GM19025 (cell line): ENCODE results near the gene MTRF1.

ENCODE experiments used
- ATAC-seq: cut with Tn5 transposase; IDR thresholded peaks from one replicate; pipeline ENCODE4 v1.9.1; 2021; ENCODE audit warnings: mild to moderate bottlenecking, low read depth, moderate library complexity; ENCODE audit not compliant: unreplicated experiment

MTRF1 gene

DNA sequence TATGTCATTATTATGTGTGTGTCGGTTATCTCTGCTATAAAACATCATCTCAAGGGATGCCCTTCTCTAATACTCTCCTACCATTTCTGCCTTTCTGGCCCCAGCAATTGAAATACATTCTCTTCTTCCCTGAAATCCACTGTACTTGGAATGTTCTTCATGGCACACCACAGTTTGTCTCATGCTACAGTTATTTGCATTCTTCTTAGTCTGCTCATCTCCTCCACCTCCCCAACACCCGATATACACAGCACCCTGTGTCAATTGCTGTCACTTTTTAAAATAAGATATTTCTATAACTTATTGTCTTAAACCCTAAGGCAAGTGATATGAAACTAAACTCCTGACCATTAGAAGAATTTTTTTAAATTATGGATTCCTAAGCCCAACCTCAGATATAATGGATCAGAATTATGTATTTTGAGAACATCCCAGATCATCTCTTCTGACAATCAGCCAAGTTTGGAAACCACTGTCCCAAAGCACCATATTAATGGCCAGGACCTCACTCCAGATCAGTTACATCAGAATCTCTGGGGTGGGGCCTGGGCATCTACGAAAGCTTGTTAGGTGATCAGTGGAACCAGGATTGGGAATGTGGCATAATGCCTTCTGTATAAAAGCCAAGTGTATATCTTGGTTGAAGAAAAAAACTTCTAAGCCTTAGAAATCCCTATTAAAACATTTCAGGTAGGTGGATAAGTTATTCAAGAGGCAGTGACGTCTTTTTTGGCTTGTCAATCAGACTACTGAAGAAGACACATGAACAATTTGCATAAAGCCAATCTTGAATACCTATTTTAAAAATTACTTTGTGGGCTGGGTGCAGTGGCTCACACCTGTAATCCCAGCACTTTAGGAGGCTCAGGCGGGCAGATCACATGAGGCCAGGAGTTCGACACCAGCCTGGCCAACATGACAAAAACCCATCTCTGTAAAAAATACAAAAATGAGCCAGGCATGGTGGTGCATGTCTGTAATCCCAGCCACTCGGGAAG is 39.0 kb downstream of the MTRF1 start:
- ATAC-seq: no peak

DNA sequence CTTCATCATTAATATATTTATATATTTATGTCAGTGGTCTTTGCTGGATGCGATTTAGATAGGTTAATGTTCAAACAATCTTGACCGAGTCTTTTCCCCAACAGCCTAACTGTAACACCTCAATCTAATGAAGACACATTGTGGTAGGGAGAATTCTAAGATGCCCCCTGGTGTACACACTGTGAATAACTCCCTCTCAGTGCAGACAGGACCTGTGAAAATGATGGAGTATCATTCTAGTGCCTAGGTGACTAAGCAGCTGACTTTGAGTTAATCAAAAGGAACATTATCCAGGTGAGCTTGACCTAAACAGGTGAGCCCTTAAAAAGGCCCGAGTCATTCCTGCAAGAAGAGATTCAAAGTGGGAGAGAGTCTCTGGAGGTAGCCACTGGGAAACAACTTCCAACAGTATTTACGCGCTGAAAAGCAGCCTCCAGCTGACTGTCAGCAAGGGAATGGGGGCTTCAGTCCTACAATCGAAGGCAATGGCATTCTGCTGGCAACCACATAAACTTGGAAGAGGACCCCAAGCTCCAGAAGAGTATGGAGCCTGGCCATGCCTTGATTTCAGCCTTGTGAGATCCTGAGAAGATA is 41.0 kb downstream of the MTRF1 start:
- peak; percentile 72 for ATAC-seq

DNA sequence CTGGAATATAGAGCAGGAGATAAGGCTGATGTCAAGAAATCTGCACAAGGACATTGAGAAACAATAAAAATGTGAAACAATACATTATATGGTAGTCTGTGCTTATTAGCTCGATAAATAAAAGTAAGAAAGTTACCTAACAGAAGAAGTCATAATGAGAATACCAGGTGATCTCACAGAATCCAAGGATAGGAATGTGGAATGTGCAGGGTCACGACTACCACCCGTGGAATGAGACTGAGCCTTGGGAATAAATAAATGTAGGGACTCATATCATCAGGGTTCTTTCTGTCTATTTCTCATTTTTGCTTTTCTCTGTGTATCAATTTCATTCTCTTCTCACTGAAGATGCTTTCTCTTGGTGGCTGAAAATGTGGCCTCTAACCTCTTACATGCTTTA is 43.0 kb downstream of the MTRF1 start:
- no peak for ATAC-seq

GRCh38 chr13:41216160-41216559 is 47.2 kb downstream of the MTRF1 start:
- ATAC-seq: no peak

DNA sequence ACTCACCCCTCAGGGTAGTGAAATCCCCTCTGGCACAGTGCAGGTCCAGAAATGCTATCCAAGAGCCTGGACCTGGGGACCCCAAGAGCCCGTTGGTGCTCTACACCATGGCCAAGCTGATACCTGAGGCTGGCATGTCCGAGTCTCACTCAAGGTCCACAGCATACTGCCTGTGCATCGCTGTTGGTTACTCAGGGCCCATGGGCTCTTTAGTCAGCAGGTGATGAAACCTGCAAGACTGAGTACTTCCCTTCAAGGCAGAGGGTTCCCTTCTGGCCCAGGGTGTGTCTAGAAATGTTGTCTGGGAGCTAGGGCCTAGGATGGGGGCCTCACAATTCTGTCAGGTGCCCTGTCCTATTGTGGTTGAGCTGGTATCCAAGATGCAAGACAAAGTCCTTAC is 49.5 kb downstream of the MTRF1 start:
- ATAC-seq: no peak

GRCh38 chr13:41213316-41213715 is 50.1 kb downstream of the MTRF1 start:
- no peak for ATAC-seq

DNA sequence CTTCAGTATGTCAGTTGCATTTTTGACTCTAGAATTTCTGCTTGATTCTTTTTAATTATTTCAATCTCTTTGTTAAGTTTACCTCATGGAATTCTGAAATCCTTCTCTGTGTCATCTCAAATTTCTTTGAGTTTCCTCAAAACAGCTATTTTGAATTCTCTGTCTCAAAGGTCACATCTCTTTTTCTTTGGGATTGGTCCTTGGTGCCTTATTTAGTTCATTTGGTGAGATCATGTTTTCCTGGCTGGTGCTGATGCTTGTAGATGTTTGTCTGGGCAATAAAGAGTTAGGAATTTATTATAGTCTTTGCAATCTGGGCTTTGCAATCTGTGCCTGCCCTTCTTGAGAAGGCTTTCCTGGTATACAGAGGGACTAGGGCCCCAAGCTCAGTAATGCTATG is 50.5 kb downstream of the MTRF1 start:
- no peak for ATAC-seq

- ATAC-seq: no peak
Observed at GRCh38 chr13:41211062-41211461, 52.3 kb downstream of the MTRF1 start.

- no peak for ATAC-seq
Observed at GRCh38 chr13:41206467-41206866, 56.9 kb downstream of the MTRF1 start.

DNA sequence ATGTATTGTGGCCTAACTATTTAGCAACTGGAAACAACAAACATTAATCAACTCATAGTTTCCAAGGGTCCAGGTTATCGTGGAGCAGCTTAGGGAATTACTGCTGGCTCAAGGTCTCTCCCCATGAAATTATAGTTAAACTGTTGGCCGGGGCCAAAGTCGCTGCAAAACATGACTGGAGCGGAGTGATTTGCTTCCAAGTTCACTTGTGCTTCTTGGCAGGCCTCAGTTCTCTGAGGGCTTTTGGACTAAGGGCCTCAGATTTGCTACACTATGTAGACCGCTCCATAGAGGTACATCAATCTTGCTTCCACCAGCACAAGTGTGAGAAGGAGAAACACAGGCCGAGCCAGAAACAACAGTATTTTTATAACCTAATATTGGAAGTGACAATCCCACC is 59.6 kb downstream of the MTRF1 start:
- no peak for ATAC-seq

GRCh38 chr13:41200126-41200525 is 63.2 kb downstream of the MTRF1 start:
- ATAC-seq: no peak

- ATAC-seq: no peak
Observed at GRCh38 chr13:41199526-41199925, 63.9 kb downstream of the MTRF1 start.

- no peak for ATAC-seq
Observed at GRCh38 chr13:41199079-41199478, 64.3 kb downstream of the MTRF1 start.

- ATAC-seq: no peak
Observed at GRCh38 chr13:41196620-41197019, 66.8 kb downstream of the MTRF1 start.

GRCh38 chr13:41196011-41196410 is 67.4 kb downstream of the MTRF1 start:
- no peak for ATAC-seq

DNA sequence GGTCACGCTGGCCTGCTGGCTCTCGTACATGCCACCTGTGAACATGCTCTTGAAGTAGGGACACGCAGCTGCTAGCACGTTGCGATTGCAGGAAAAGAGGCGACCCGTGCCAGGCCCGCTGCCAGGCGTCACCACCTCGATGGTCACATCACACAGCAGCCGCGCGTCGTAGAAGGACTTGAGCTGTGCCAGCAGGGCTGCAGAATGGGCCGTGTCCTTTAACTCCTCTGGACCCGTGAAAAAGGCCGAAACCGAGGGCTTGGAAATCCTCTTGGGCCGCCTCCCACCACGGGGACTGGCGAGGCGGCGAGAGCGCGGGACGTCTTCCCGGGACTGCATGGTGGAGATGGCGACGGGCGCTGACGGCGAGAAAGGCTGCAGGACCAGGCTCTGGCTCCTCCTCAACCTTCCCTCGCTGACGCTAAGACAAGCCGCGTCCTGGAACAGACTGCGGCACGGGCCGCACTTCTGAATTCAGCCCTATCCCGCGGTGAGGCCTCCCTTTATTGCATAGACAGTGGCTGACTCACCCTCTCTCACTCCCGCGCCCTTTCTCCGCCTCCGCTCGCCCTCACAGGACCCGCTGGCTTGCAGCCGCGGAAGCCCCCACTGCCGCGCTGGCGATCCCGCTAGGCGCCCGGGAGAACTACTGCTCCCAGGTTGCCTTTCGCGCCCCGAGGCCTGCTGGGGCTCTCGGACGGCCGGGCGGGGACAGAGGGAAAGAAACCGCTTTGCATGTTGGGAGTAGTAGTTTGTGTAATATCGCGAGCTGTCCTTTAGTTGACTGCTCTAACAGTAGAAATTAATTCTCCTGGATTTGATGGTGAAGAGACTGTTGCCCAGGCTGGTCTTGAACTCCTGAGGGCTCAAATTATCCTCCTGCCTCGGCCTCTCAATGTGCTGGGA is 69.2 kb downstream of the MTRF1 start, which contains the start of gene KBTBD7:
TSS of gene KBTBD7 (minus strand) at position 651 of the 906 bp plus-strand sequence. CDS start at position 339, 312 bp downstream.
- ATAC-seq: peak; percentile 99

GRCh38 chr13:41193469-41193868 is 69.9 kb downstream of the MTRF1 start:
- no peak for ATAC-seq

DNA sequence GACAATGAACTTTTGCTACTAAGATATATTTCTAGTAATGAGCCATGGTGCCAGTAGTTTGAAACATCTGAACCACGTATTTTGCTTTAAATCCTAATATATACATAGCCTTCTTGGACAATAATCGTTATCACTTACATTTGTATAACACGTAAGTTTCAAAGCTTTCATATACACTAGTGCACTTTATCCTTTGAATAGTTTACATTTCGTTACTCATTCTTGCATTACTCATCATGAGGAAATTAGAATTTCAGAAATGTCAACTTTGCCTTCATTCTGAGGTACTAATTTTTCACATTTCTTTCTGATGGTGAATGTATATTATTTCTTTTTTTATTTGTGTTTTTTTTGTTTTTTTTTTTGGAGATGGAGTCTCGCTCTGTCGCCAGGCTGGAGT is 74.8 kb downstream of the MTRF1 start:
- ATAC-seq: no peak

- no peak for ATAC-seq
Observed at GRCh38 chr13:41186481-41186880, 76.9 kb downstream of the MTRF1 start.

DNA sequence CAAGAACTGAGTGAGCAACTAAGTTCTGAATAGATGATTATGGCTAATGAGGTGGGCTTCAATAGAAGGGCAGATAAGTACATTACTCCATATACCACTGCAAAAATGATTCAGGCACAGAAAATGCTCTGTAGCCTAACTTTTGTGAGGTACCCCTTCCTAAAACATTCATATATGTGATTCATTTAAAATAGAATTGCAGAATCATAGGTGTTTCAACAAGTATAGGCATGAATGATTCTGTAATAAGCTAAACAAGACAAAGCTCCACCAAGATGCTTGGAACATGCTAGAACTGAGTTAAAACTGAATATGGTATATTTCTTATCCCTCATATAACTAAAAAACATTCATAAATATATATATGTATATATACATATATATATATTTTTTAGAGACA is 81.1 kb downstream of the MTRF1 start:
- no peak for ATAC-seq
